OCI-LY7 (cell line): ENCODE data around the gene SLC24A4. TPM values are rescaled to one million over a fixed set of nuclear protein-coding genes. Genes with fewer than 3 reads are reported as not detected.

Experiments
- BruUV-seq: library from RNA; stranded (reverse); fragments of 400-500 nt; replicated peaks from 2 replicates; lab custom pipeline; 2021; lab: Mats Ljungman, UMichigan
- CTCF ChIA-PET: fragments of 300-600 bp; sonication (Branson Sonifier 250); formaldehyde crosslinking; loops from one replicate; lab custom pipeline; 2022; ENCODE audit warnings: antibody characterized with exemption; ENCODE audit not compliant: unreplicated experiment; lab: Charles Lee
- POLR2A ChIA-PET: fragments of 300-600 bp; sonication (Branson Sonifier 250); formaldehyde crosslinking; loops from one replicate; lab custom pipeline; 2022; ENCODE audit warnings: antibody characterized with exemption; lab: Charles Lee
- DNase-seq: peaks from one replicate; pipeline ENCODE4 v3.0.0-alpha.2; 2015; ENCODE audit warnings: low spot score
- H2AFZ ChIP-seq: fragments of 200-600 bp; sonication (generic), shearing (Covaris generic); 2 replicates; pipeline ENCODE4 v1.6.1; 2014; ENCODE audit warnings: mild to moderate bottlenecking, antibody characterized with exemption, low read length, moderate library complexity
- H3K27ac ChIP-seq: fragments of 200-600 bp; sonication (generic); 2 replicates; pipeline ENCODE4 v1.5.1; 2014; ENCODE audit warnings: mixed run types, low read depth, mild to moderate bottlenecking, moderate library complexity, low read length, inconsistent platforms; ENCODE audit not compliant: poor library complexity, severe bottlenecking
- H3K36me3 ChIP-seq: fragments of 200-600 bp; sonication (generic); 2 replicates; pipeline ENCODE4 v1.6.1; 2014; ENCODE audit warnings: mild to moderate bottlenecking, antibody characterized with exemption, low read length, moderate library complexity, mixed read lengths; ENCODE audit not compliant: insufficient read depth
- H3K4me1 ChIP-seq: fragments of 200-600 bp; sonication (generic); 2 replicates; pipeline ENCODE4 v1.5.1; 2014; ENCODE audit warnings: mild to moderate bottlenecking, low read length; ENCODE audit not compliant: insufficient read depth, poor library complexity, severe bottlenecking
- H3K4me2 ChIP-seq: fragments of 200-600 bp; sonication (generic); 2 replicates; pipeline ENCODE4 v1.6.1; 2014; ENCODE audit warnings: mild to moderate bottlenecking, low read length
- H3K4me3 ChIP-seq: fragments of 200-600 bp; sonication (generic); 2 replicates; pipeline ENCODE4 v1.5.1; 2014; ENCODE audit warnings: mild to moderate bottlenecking, low read depth, low read length; ENCODE audit not compliant: poor library complexity, severe bottlenecking
- H3K79me2 ChIP-seq: fragments of 200-600 bp; sonication (generic); 2 replicates; pipeline ENCODE4 v1.6.1; 2016; ENCODE audit warnings: low read depth, mild to moderate bottlenecking, low read length, moderate library complexity, mixed read lengths; ENCODE audit not compliant: insufficient read depth
- H3K9me2 ChIP-seq: fragments of 200-600 bp; sonication (generic); 2 replicates; pipeline ENCODE4 v1.6.1; 2016; ENCODE audit warnings: mild to moderate bottlenecking, low read length, mixed read lengths; ENCODE audit not compliant: insufficient read depth
- H3K9me3 ChIP-seq: fragments of 200-600 bp; sonication (generic); 2 replicates; pipeline ENCODE4 v1.6.1; 2014; ENCODE audit warnings: mild to moderate bottlenecking, mixed run types, low read length, mixed read lengths
- H4K20me1 ChIP-seq: fragments of 200-600 bp; sonication (generic); 2 replicates; pipeline ENCODE4 v1.6.1; 2014; ENCODE audit warnings: mild to moderate bottlenecking, antibody characterized with exemption, low read length, moderate library complexity, mixed read lengths; ENCODE audit not compliant: insufficient read depth
- EZH2phosphoT487 ChIP-seq: fragments of 200-600 bp; sonication (generic); IDR thresholded peaks from 2 replicates; pipeline ENCODE4 v1.6.1; 2018; ENCODE audit warnings: low read depth, borderline replicate concordance, mild to moderate bottlenecking, mixed run types, antibody characterized with exemption, low read length, moderate library complexity, mixed read lengths
- intact Hi-C: fragments of 100-400 bp; cut with micrococcal nuclease; formaldehyde crosslinking; loops from one replicate; pipeline ENCODE4 v1.10.0; 2022; ENCODE audit not compliant: unreplicated experiment
- total RNA-seq, 2 experiments: library from RNA; depleted of rRNA in 1 of 2; stranded (reverse); fragments of >200 nt in 1 of 2; shearing (Covaris generic) in 1 of 2; gene quantifications; 2 replicates each; pipeline ENCODE4 v1.2.3, GENCODE V29; 2014 to 2022
- TF ChIP-seq, protein P1 (sequence below): fragments of 200-600 bp; sonication (generic); conservative IDR thresholded peaks from 2 replicates; pipeline ENCODE4 v1.5.1; 2014; ENCODE audit warnings: mild to moderate bottlenecking, antibody characterized with exemption, low read length, moderate library complexity, mixed read lengths

Gene SLC24A4
- total RNA-seq, 2 experiments from 2014 or later: not detected

- no peak for TF ChIP-seq EZH2phosphoT487
- TF ChIP-seq, protein P1, sequence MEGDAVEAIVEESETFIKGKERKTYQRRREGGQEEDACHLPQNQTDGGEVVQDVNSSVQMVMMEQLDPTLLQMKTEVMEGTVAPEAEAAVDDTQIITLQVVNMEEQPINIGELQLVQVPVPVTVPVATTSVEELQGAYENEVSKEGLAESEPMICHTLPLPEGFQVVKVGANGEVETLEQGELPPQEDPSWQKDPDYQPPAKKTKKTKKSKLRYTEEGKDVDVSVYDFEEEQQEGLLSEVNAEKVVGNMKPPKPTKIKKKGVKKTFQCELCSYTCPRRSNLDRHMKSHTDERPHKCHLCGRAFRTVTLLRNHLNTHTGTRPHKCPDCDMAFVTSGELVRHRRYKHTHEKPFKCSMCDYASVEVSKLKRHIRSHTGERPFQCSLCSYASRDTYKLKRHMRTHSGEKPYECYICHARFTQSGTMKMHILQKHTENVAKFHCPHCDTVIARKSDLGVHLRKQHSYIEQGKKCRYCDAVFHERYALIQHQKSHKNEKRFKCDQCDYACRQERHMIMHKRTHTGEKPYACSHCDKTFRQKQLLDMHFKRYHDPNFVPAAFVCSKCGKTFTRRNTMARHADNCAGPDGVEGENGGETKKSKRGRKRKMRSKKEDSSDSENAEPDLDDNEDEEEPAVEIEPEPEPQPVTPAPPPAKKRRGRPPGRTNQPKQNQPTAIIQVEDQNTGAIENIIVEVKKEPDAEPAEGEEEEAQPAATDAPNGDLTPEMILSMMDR: no peak
- no peaks in the 10 kb centered on the region for H3K79me2 ChIP-seq
- no peak overlapping the region for H3K27ac ChIP-seq
- no peaks in the 10 kb centered on the region for H4K20me1 ChIP-seq
- H3K4me2 ChIP-seq: no peak overlapping the region
- BruUV-seq: no TSS peak
- no peaks in the 10 kb centered on the region for H3K9me3 ChIP-seq
- CTCF ChIA-PET: no interaction called here
- H3K36me3 ChIP-seq: no peaks in the 10 kb centered on the region
- H3K4me3 ChIP-seq: no peak overlapping the region
- intact Hi-C loops: no loop called here
- no peak for DNase-seq
- H3K9me2 ChIP-seq: no peaks in the 10 kb centered on the region
- POLR2A ChIA-PET: no interaction called here
- no peaks in the 10 kb centered on the region for H3K4me1 ChIP-seq
- no peak overlapping the region for H2AFZ ChIP-seq
These were observed 126.6 kb downstream of the SLC24A4 start for GRCh38 chr14:92449404-92450181.

DNA sequence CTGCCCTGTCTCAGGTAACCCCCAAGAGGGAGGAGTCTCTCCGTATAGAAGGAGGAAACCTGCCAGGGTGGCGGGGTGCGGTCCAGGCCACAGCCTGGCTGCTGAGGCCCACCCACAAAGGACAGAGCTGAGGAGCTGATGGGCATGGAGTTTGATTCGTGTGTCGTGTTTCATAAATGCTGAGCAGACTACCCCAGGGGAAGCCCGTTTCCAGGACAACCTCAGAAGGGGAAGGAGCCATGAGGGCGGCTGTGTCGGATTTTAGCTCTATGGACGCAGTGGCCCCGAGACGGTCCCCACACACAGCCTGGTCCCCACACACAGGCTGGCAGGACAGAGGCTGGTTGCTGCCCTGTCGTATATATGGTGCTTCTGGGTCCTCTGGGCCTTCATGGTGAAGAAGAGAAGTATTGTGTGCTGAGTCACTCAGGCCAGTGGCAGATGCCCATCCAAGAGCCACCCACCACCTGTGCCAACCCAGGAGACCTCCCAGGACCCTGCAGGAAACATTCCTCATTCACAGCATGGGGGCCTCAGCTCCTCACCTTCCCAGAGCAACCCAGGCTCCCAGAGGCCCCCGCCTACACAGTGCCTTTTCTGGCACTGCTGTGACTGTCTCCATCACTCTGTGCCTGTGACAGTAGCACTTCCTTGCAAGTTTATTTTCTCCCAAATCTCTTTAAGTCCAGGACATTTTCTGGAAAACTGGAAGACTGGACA, 127.5 kb downstream of the SLC24A4 start:
- TF ChIP-seq EZH2phosphoT487: no peak
- TF ChIP-seq, protein P1: no peak
- Histone ChIP-seq H3K36me3 (no peaks in the 10 kb centered on the region), H3K4me3 (no peak overlapping the region), H3K4me2 (no peak overlapping the region), H3K9me3 (no peaks in the 10 kb centered on the region), H3K9me2 (no peaks in the 10 kb centered on the region), H3K4me1 (no peaks in the 10 kb centered on the region), H4K20me1 (no peaks in the 10 kb centered on the region), H2AFZ (no peak overlapping the region), H3K79me2 (no peaks in the 10 kb centered on the region), H3K27ac (no peak overlapping the region)
- ChIA-PET POLR2A (no interaction called here), CTCF (no interaction called here)
- DNase-seq: no peak
- intact Hi-C loops: no loop called here
- BruUV-seq: no TSS peak

GRCh38 chr14:92451245-92451644, 128.3 kb downstream of the SLC24A4 start:
- Histone ChIP-seq H2AFZ (no peak overlapping the region), H3K79me2 (no peaks in the 10 kb centered on the region), H4K20me1 (no peaks in the 10 kb centered on the region), H3K4me2 (no peak overlapping the region), H3K27ac (no peak overlapping the region), H3K4me3 (no peak overlapping the region), H3K9me2 (no peaks in the 10 kb centered on the region), H3K4me1 (no peaks in the 10 kb centered on the region), H3K9me3 (no peaks in the 10 kb centered on the region), H3K36me3 (no peaks in the 10 kb centered on the region)
- ChIA-PET POLR2A (no interaction called here), CTCF (no interaction called here)
- TF ChIP-seq, protein P1: no peak
- TF ChIP-seq EZH2phosphoT487: no peak
- DNase-seq: no peak
- intact Hi-C loops: no loop called here
- BruUV-seq: no TSS peak
